Islet precursor cell (in vitro differentiated cells): Measurements from ENCODE around the gene PDZRN4.

ENCODE experiments used
- DNase-seq: peaks from one replicate; pipeline ENCODE4 v3.0.0-alpha.2; 2018

The PDZRN4 gene

GRCh38 chr12:41460906-41461305 lies 272.8 kb downstream of the PDZRN4 start:
- DNase-seq, result no peak

- DNase-seq, result no peak
Observed at GRCh38 chr12:41462312-41462711, 274.2 kb downstream of the PDZRN4 start.

DNA sequence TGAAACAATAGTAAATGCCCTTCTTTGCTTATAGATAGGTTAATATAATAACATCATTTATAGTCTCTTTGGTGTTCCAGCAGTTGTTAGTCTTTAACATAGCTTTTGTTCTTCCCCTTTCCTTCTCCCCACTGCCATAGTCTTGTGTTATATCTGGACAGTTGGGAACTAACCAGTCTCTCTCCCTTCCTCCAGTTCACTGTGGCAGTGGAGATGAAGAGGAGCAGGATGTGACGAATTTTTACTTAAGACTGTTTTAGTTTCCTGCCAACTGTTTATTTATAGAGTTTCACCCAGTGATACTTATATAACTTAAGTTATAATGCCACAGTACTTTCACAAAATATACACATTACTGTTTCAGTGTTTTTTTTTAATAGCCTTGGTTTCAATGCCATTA lies 277.4 kb downstream of the PDZRN4 start:
- no peak for DNase-seq

DNA sequence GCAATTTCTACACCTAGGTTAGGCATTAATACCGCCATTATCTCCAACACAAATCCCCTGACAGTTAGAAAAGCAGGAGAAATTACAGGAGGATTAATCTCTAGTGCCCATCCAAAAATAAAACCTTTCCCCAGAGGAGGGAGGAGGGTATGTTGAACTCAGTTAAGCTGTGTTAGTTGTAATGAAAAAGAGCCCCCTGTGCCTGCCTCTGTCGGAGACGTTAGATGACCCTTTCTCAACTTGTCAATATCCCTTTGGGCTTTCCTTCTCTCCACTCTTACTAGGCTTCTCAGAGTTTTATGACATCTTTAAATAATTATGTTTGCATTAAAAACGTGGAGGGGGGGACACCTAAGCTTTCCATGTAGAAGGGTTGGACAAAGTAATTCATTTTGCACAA lies 278.2 kb downstream of the PDZRN4 start:
- DNase-seq, result no peak

- peak; percentile 72 for DNase-seq
Observed at GRCh38 chr12:41466802-41467201, 278.7 kb downstream of the PDZRN4 start.

GRCh38 chr12:41467591-41468325 lies 279.6 kb downstream of the PDZRN4 start:
- no peak for DNase-seq

DNA sequence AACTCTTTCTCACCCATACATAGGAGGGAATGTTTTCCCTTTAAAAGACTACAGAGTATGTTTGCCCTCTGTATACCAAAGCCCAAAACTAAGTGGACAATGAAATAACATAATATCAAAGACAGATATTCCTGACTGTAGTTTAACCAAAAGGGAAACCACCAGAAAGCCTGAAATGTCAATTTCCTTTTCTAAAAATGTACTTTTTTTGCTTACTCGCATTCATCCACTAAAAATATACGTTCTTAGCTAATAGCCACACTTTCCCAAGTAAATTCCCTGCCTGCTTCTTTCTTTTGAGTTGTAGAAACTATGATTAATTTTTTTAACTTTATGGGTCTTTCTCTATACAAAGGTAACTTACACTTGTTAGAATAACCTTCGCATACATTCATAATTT lies 280.2 kb downstream of the PDZRN4 start:
- DNase-seq, result no peak

- no peak for DNase-seq
Observed at GRCh38 chr12:41468756-41469155, 280.6 kb downstream of the PDZRN4 start.

DNA sequence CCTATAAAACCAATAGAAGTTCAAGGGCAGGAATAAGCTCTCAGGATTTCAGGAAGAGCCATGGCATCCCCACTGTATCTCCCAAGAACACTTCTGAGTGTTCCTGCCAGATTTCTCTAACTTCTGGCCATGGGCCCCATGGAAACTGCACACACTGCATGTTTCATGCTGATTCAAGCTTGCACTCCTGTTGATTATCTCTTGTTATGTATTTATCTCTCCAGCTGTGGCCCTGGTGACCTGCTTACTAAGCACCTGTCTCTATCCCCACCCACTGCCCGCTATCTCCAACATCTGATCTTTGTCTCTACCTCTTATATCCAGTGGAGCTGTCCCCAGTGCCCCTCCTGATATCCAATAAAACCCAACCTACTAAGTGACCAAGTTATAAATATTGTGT lies 285.3 kb downstream of the PDZRN4 start:
- no peak for DNase-seq

DNA sequence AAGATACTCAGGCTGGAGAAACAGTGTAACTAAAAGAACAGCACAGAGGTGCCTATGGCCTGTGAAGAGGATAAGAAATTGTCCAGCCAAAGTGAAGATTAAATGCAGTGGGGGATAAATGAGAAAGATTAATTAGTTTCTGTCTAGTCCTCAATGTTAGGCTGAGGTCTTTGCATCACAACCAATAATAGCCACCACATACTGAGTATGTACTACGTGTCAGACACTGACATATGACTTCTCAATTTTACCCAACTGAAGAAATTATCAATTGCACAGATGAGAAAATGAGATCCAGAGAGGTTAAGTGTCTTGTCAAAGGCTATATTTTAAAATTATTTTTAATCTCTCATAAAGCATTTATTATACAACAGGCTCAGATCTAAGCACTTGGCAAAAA lies 285.9 kb downstream of the PDZRN4 start:
- DNase-seq, result no peak

DNA sequence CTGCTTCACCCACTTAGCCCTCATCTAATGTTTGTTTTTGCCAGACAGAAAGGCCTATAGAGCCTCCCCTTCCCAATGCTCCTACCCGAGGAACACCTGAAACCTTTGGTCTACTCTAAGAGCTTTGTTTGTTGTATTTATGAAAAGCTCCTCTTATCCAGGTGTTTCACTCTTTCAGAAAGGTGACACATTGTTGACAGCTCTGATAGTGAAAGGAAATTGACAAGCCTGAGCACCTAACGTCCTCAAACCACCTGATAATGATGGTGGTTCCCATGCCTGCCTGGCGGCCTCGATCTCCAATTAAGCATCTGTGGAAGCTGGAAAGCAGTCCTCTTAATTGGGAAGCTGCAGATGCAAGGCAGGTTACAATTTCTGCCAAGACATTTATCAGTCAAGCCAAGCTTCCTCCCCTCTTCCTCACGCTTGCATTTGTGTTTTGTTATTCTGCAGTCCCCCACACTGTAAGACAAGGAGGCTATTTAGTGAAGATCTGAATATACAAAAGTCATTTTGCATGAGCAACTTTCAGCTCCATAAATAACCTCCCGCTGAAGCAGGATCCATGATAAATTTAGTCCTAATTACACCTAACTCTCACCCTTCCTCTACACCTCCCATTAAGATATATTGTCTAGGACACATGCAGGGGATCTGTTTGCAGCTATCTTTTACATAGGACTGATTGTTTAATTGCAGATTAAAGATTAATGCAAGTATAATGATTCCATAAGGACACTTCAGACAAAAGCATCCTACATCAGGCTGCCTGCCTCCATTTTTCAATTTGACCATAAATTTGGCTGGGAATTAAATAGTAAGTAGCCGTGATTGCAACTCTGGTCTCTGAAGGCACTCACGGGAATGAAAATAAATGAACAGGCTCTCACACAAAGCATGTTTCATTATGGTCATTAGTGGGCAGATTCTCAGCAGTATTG lies 288.6 kb downstream of the PDZRN4 start:
- DNase-seq, result no peak

GRCh38 chr12:41479426-41479825 lies 291.3 kb downstream of the PDZRN4 start:
- DNase-seq, result no peak

DNA sequence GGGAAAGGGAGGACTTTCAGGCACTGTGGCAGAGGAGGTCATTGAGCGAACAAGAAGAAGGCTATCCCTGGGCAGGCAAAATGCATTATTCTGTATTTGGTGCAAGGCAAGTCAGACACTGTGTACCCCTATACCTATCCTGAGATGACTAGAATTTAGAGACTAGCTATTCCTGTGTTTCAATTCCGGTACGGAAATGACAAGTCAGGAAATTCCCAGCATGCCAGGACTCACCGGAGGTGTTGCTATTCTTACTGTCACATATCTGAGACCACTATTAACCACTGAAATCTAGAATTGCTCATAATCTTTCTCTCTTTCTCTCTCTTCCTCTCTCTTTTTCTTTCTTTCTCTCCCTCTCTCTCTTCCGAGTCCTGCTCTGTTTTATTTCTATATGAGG lies 297.1 kb downstream of the PDZRN4 start:
- DNase-seq, result no peak

DNA sequence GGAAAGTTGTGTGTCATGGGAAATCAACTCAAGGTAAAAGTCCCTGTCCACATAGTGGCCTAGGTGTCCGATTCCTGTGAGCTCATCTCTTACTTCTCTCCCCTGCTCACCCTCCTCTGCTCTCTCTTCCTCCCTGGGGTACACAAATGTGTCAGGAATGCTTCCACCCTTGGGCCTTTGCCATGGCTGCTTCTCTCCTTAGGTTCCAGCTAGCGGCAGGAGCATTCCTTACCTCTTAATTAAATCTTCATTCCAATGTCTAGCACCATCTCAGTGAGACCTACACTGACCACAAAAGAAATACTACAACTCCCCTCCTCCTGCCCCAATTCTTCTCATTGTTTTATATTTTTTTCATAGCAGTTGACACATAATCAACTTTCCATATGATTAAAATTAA lies 298.6 kb downstream of the PDZRN4 start:
- peak; percentile 81 for DNase-seq

DNA sequence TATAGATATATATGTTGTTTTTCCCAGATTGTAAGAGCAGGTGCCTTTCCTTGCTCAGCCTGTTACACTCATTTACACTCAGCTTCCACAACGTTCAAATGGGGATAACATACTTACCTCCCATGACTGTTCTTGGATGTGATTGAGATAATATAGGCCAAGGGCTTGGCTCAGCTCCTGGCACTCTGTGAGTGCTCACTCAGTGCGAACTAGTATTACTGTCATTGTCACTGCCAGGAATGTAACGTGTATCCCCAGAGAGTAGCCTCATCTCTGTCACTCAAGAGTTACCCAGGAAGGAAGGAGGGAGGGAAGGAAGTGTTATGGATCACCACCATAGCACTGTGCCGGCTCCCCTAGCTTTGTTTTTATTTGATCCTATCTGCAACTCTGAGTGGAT lies 307.9 kb downstream of the PDZRN4 start:
- DNase-seq, result no peak

GRCh38 chr12:41497409-41497808 lies 309.3 kb downstream of the PDZRN4 start:
- DNase-seq, result no peak

DNA sequence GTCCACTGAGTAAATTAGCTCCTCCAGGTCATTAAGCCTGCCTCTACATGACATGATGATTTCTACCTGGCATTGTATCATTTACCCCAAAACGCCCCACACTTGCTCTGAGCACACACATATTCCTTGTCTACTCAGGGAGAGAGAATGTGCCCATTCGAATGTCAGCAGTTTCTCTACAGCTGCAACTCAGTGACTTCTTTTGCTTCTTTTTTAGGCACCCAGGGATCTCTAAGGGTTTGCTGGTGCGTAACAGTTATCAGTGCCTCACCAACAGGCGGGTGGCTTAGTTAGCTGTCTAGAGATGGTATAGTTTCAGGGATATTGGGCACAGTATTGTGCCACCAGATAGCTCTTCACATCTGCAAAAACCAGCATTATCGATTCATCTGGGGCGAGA lies 316.9 kb downstream of the PDZRN4 start:
- DNase-seq, result no peak

DNA sequence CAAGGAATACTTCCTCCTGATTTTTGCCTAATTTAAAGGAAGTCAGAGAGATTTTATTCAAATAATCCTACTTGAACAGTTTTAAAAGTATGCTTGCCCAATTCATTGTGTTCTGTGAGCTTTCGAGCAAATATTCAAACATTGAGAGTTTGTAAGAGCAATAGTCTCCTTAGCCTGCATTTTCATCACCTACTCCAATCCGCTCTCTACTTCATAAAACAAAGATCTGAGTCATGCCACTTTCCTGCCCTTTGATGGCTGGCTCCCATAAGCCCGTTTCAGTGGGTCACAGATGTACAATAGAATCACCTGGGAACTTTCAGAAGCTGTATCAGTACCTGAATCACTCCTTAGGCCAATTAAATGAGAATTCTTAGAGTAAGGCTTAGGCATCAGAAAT lies 319.2 kb downstream of the PDZRN4 start:
- no peak for DNase-seq

DNA sequence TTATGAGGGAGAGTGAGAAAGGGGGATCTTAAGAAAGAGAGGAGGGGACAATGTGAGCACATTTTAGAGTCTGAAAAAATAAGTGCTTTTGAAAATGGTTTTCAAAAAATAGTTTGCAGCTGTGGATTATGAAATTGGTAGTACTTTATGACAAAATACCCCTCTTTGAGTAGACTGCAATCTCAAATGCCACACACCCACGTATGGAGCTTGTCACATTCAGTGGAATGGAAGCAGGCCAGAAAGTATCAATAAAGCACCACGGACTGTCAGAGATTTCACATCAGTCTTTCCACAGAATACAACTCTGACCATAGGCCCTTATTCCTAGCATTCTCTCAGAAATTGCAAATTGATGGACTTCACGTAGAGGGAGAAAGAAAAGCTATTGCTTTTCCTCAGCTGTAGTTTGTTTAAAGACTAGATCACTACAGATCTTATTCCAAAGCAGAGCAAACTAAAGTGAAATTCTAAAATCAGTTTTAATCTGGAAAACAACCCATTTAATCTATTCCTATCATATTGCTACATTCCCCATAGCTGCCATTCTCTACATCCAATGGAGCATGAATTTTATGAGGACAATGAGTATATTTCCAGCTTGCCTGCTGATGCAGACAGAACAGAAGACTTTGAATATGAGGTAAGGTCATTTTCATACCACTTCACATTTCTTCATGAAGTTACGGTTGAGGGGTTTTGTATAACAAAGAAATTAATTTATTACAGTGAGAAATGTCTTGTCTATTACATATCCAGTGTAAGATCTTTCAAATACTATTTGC lies 321.3 kb downstream of the PDZRN4 start:
- DNase-seq, result no peak

GRCh38 chr12:41510470-41510869 lies 322.4 kb downstream of the PDZRN4 start:
- DNase-seq, result no peak

DNA sequence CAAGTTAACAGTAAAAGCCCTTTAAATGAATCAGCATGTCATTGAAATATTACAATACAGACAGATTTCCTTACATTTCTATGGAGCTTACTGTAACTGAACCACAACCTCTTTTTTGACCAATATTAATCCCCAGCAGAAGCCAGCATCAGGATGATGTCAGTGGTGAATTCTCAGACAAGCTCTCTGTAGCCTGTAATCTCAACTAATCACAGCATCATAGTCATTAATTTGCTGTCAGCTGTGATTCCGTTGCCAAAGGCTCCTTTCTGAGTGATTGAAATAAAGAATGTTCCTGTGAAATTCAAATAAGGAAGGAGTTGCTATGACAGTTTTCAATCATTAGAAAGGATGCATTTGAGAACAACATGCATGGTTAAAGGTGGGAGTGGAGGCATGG lies 323.1 kb downstream of the PDZRN4 start:
- no peak for DNase-seq

- no peak for DNase-seq
Observed at GRCh38 chr12:41512497-41512896, 324.4 kb downstream of the PDZRN4 start.

GRCh38 chr12:41514021-41514777 lies 326.1 kb downstream of the PDZRN4 start:
- DNase-seq, result no peak
